HT1080 (cell line): Measurements from ENCODE around the gene AIG1. TPM values are rescaled to one million over a fixed set of nuclear protein-coding genes. Genes with fewer than 3 reads are reported as not detected.

Experiments
- DNase-seq: peaks from one replicate; pipeline ENCODE4 v3.0.0-alpha.2; 2015; ENCODE audit warnings: low read depth
- total RNA-seq: library from RNA; depleted of rRNA; stranded (reverse); fragments of >200 nt; shearing (Covaris generic); gene quantifications from 2 replicates; pipeline ENCODE4 v1.2.3, GENCODE V29; 2014

The AIG1 gene
- total RNA-seq, 1 experiment from 2014 or later = 33.7 TPM

DNA sequence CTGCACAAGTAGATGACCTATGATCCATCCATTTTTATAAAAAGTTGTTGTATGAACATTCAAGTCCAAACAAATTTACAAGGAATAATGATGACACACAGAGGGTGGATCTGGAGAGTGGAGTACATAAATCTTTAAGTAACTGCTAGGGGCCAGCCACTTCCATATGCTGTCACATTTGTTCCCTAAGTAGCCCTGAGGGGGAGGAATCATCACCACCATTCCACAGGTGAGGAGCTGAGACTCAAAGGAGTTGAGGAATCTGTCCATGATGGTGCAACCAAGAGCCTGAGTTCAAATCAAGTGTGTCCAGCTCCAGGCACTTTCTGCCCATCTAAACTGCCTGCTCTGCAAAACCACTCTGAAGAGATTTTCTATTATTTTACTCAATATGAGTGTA lies 132.1 kb downstream of the AIG1 start:
- no peak for DNase-seq

DNA sequence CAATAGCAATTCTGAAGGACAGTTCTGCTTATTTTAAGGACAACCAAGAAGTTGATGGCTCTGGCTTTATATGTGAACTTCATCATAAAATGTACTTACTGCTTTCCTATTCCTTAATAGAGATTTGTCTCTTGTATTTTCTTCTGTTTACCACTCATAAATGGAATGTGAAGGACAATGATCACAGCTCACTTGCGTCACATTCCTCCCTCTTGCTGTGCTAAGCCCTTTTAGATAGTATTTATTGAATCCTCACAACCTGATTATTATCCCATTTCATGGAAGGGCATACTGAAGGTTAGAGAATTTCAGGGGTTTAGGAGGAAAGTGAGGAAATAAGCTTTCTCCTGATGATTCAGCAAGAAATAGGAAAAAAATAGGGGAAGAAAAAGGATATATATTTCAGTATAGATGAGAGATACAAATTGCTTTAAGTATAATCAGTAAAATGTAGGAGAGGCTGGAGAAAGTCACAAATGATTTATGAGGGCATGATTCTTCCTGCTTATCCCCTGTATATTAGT lies 132.9 kb downstream of the AIG1 start:
- DNase-seq = no peak

DNA sequence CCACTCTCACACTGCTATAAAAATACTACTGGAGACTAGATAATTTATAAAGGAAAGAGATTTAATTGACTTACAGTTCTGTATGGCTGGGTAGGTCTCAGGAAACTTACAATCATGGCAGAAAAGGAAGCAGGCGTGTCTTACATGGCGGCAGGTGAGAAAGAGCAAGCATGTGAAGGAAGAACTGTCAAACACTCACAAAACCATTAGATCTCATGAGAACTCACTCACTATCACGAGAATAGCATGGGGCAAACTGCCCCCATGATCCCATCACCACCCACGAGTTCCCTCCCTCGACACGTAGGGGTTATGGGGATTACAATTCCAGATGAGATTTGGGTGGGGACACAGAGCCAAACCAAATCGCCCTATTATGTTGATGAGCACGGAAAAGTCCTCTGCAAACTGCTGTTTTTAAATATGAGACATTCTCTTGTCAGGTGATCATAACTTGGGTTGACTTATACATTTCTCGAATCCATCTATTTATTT lies 133.5 kb downstream of the AIG1 start:
- DNase-seq = no peak

DNA sequence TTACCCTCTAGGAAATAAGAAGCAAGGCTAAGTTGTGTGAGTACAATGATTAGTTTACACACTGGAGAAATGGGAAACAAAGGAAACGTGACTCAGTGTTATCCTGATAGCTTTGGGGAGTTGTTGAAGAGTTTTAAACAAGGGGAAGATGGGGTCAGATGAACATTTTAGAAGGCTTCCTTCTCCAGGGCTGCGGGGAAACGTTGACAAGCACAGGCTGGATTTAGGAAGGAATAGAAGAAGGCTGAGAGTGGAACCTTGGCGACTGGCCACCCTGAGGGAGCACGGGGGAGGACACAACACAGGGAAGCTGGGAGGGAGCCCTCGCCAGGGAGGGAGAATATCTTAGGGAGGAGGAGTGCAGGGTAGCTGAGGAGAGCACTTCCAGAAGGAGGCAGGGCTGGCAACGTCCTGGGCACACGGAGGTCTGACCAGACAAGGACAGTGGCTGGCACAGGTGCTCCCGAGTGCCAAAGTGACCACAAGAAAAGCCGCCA lies 134.7 kb downstream of the AIG1 start:
- no peak for DNase-seq

DNA sequence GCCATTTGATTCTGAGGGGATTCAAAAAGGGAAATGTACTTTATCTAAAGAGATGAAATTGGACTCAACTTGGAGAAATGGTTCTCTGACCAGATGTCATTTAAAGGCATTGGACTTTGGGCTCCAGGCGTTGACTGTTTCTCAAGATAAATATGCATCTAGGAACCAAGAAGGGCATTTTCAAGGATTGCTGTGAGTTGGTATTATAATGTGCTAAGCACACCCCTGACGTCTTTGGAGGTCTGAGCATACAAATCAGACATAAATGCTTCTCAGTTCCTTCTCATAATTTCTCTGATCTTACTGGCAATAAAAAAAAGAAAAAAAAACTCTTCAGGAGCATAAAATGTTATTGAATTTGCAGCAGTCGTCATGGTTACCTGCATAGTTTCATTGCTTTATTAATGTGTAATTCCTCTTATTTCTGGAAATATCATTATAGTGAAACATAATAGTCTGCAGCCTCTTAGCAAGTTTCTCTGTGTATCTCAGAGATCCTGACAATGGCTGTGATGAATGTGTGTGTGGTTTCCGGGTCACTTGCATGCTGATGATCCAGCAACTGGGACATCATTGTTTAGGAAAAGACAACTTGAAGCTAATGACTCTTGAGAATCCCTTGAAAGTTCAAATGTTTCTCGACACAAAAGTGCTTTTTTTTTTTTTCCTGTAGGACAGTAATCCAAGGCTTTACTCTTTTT lies 136.0 kb downstream of the AIG1 start:
- peak; percentile 62 for DNase-seq

DNA sequence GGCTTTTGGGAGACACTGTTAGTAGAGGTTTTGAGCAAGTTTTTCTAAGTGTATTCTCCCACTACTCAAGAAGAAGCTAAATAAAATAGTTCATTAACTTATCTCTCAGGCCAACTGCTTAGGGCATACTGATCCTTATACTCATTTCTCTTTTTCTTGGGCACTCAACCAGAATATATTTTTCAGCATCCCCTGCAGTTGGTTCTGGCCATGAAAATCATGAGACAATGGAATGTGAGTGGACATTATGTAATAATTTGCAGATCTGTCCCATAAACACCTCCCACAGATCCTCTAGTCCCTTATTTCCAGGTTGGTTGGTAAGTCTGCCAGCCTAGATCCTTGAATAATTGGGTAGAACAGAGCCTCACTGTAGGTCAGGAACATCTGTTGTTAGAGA lies 136.7 kb downstream of the AIG1 start:
- no peak for DNase-seq

DNA sequence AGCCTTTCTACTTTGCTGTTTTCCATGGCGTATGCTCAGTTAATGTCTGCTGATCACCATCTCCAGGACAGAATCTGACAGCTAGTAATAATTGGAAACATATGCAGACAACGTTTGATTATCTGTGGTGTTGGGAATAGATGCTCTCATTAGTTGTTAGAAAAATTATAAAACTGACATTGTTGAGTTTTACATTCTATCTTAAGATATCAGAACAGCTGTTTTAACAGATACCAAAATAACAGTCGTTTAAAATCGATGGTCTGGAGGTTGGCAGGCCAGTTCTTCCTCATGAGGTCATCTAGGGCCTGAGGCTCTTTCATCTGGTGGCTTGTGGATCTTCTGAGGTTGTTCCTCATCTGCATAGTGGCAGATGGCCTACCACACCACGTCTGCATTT lies 137.6 kb downstream of the AIG1 start:
- DNase-seq = no peak

DNA sequence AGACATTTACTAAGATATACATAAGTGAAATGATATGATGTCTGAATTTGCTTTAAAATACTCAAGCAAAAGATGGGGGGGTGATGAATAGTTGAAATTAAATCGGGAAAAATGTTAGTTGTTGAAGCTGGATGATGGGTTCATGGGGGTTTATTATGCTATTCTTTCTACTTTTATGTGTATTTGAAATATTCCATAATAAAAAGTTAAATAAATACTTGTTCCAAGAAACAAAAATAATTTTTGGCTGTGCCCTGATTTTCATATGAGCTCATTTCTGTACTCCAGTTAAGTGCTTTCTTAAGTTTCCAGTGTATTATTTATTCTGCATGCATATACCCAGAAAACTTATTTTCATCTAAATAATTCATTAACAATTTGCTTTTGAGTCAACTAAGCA lies 138.6 kb downstream of the AIG1 start:
- DNase-seq = no peak

DNA sequence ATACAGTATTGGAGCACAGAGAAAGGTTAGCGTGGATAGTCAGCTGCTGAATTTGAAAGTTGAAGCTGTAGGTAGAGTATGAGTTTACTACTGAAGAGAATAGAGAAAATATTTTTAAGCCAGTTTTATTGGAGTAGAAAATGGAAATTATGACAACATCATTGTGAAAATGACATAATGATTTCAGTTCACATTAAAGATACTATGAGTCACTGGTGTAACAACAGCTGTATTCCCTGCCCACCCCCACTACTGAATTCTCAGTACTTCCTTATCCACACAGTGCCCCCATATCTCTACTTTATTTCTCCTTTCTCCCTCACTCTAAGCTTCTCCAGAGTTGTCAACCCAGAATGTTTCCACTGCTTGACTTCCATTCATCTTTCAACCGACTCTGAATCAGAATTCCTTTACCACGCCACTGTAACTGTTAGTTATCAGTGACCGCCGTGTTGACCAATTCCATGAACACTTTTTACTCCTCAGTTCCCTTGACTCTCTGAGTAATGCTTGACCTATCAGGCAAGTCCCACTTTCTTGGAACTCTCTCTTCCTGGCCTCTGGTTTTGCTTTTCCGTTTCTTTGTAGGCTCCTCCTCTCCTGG lies 139.6 kb downstream of the AIG1 start:
- DNase-seq = no peak

DNA sequence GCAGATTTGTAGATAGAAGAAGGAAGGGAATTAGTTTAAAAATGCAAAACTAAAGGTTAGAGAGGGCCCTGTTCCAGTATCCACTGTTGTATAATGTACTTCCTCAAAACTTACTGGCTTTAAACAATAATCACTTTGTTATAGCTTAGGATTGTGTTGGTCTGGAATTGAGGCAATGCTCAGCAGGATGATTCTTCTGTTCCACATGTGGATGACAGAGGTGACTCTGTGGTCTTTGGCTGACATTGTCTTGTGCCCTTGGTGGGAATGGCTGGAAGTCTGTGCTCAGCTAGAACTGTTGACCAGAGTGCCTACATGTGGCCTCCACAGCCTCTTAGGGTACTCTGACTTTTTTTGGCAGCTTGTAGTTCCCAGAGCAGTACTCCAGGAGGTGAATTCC lies 143.4 kb downstream of the AIG1 start:
- DNase-seq = no peak

DNA sequence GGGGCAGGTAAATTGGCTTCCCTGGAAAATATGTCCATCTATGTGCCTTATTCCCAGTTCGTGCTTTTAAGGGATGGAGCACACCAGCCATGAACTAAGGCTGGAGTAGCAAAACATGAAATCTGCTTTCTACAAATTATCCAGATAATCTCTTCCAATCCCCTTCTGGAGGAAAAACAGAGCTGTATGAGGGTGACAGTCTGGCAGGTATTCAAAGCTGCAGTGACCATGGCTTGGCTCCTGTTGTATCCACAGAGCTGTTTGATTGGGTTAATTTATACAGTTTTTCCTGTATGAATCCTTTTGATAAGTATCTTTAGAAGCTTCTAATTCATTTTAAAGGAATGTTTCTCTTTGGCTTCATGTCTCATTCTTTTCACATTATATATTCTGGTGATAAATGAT lies 144.4 kb downstream of the AIG1 start:
- no peak for DNase-seq

DNA sequence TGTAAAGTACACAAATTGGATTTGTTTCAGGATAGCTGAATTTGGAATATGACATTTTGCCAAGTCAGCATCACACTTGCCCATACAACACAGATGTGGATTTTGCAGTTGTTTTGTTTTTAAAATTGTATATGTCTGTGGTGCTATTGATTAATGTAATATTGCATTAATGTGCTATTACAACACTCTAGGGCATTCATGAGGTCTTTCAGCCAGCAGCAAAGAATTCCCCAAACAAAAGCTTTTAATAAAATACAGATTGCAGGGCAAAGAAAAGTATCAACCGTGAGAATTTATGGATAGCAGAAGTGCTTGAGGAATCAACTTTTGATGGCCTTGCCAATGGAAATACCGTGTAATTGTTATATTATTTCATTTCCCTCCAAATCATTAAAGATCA lies 144.9 kb downstream of the AIG1 start:
- DNase-seq = no peak

DNA sequence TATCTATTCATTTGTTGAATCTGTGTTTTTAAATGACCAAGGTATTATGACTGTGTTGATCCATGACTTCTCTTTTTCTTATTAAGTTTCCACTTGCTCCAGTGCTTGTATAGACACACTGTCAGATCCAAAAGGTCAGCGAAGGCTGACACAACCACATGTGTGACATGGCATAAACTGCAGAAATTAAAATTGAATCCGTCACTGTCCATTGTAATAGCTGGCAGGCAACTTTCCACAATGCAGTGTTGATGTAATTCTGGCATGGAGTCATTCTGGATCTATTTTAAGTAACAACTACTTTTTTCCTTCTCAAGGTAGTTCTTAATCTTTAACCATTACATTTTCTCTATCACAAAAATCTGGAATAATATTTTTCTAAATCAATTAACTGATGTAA lies 145.3 kb downstream of the AIG1 start:
- no peak for DNase-seq

DNA sequence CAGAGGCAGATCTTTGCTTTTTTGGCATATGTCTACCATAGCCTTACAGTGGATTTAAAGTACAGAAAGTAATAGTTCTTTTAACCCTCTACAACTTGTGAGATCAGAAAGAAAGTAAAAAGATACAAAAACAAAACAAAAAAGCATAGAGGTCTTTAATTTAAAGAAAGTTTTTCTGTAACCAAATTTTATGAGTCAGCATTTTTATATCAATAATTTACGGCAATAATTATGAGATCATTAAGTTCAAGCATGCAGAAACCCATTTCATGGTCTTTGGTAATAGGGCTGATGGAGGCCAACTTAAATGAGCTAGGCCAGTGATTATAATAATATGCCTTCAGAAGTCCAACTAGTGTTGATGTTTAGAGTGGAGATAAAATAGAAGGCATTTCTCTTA lies 145.9 kb downstream of the AIG1 start:
- DNase-seq = no peak

DNA sequence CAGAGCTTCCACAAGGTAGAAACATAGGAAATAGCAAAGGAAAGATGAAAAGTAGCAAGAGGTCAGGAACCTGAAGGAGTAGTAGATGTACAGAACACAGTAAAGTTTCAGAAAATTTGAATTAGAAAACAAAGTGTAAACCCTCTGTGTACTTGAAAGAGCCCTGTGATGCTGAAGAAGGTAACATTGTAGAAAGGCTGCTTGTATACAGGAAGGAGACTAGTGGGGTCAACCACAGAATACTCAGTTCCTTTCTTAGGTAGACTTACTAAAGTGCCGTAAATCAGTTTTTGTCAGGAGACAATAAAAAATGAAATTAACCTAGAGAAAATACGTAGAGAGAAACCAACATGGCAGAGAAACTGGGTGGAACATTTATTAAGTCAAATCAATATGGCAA lies 149.7 kb downstream of the AIG1 start:
- DNase-seq = no peak

DNA sequence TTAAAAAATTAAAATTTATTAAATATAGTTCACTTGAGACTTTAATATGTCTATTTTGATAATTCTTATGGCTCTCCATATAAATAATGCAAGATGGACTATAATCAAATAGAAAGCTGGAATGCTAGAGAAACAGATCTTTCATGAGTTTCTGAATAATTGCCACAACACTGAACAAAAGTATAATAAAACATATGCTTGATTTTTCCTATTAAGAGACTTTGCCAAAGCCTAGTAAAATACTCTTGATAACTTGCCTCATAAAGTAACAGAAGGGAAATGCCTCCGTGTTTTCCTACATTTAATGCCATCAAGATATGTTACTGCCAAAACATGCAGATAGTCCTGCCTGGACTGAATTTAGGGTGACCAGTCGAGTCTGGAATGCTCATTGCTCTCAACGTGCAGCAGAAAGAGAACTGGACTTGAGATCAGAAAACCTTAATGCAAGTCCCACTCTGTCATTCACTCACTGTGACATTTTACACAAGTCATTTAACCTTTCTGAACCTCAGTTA lies 153.2 kb downstream of the AIG1 start:
- DNase-seq = no peak

DNA sequence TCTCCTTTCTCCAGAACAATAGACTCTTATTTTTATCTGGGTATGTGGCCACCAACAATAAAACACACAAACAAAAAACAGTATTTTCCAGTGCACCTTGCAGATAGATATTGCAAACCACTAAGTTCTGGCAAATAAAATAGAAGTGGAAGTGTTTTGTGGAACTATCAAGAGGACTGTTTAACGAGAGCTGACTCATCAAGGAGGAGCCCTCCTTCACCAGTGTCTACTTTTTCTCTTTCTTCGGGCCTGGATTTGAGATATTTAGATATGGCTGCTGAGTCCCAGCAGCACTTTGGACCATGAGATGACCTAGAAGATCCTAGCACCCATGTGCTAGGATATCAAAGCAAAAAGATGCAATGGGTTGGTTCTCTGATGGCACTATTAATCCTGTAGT lies 154.7 kb downstream of the AIG1 start:
- no peak for DNase-seq

DNA sequence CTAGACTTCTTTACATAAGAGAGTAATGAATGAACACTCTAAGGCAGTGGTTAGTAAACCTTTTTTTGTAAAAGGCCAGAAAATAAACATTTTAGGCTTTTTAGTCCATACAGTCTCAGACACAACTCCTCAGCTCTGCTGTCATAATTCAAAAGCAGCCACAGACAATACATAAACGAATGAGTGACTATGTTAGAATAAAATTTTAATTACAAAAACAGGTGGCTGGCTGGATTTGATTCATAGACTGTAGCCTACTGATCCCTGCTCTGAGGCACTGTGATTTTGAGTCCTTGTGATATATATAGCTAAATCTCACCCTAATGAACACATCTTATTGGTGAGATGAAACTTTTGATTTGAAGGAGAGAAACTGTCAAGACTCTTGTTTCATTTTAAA lies 155.1 kb downstream of the AIG1 start:
- DNase-seq = no peak

DNA sequence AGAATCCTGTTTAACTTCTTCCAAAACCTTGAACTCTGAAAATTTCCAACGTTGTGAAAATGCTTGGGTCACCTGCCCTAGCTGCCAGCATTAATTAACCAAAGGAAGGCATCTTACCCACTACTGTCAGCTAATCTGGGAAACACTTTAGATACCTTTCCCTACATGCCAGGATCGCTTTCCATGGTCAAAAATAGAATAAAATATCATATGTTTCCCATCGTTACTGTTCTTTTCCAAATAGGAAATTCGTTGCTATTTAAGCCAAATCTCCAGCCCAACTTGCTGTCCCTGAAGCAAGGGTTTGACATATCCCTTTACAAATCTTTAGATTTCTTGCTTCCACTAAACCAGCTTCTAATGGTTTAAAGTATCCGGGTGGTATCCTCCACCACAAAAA lies 157.5 kb downstream of the AIG1 start:
- DNase-seq = no peak

DNA sequence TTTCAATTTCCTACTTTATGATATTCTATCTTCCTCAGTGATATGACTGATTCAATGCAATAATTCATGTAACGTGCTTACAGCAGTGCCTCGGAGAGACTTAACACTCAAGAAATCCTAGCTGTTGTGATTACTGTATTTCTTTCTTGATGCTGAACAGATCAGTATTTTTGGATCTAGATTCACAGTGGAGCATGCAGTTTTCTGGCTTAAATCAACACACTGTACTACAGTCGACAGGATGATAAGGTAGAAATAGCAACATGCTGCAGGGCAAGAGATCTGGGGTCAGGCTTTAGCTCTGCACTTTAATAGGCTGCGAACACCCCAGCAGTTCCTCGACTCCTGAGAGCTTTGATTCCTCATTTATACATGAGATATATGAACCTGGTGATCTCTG lies 161.0 kb downstream of the AIG1 start:
- DNase-seq = no peak

DNA sequence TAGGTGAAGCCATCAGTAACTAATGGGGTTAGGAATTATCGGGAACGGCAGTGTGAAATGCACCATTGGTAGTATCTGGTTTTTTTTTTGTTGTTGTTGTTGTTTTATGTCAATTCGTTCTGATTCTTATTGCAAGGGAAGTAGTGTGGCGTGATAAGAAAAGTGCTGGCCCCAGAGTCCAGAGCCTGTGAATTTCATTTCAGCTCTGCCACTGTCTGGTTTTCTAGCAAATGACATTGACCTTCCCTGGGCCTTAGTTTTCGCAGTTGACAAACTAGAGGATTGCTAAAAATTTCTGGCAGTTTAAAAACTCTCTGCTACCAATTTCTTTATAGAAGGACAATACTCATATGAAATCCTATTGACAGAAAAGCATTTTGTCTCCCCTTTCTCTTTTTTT lies 161.6 kb downstream of the AIG1 start:
- DNase-seq = no peak

DNA sequence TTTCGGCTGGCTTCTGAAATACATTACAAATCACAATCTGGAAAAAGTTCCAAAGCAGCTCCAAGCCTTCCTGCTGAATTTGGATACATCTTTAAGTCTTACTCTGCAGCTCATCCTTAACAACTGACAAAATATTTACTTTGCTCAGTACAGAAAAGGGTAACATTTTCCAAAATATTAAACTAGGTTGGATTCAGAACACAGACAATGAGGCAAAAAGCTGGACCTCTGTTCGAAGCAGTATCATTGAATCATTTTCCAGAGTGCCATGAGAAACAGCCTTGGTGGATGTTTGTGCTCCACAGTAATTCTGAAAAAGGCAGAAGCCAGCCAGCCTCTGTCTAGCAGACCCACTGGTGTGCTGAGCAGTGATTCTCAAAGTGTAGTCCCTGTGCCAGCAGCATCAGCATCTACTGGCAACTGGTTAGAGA lies 162.1 kb downstream of the AIG1 start:
- DNase-seq = no peak

DNA sequence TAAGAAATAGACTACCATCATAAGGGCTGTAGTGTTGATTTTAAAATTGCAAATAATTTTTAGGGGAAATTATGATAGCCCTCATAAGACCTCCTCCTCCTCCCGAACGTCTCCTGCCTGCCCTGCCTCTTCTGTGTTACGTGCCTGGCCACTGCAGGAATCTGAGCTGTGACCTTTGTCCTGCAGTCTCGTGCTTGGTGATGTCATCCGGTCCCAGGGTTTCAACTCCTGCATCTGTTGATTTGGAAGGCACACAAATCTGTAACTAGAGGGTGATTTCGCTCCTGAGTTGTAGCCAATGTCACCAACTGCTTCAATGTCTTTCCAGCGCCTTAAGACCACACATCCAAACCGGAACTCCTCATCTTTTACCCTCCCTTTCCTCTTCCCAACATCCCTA lies 163.2 kb downstream of the AIG1 start:
- DNase-seq = no peak
